ENCODE measurements around the gene RNASEL. TPM values are rescaled to one million over a fixed set of nuclear protein-coding genes. Genes with fewer than 3 reads are reported as not detected.

Gene RNASEL
- total and polyA plus RNA-seq, 4 donors = 1.3 to 3.9 (median 2.4) TPM

GRCh38 chr1:182570611-182570970, 18.5 kb downstream of the RNASEL start:
- Histone ChIP-seq H3K4me3 (ENCODE audit: low read depth in 1 of 3, low read length in 3 of 3) (no peak overlapping the region), H3K36me3 (ENCODE audit: control insufficient read depth in 4 of 4, insufficient read depth in 3 of 4, low read depth in 1 of 4, low read length in 3 of 4) (no peaks in the 10 kb centered on the region), H3K4me1 (ENCODE audit: control insufficient read depth in 4 of 4, insufficient read depth in 4 of 4, low read length in 3 of 4) (peaks cover 0 to 7% (median 6%) of the 10 kb centered on the region in 4 donors), H3K9me3 (ENCODE audit: control insufficient read depth in 4 of 4, low read length in 3 of 4) (no peaks in the 10 kb centered on the region), H3K9ac (ENCODE audit: low read depth in 1 of 2, low read length in 2 of 2) (no peak overlapping the region), H3K27me3 (ENCODE audit: control insufficient read depth in 4 of 4, insufficient read depth in 4 of 4, low read length in 3 of 4) (no peaks in the 10 kb centered on the region), H3K27ac (ENCODE audit: low read depth in 1 of 2, low read length in 2 of 2) (no peak overlapping the region)
- 74% methylated on average over 2 of the region's 2 CpGs for WGBS
- DNase-seq (ENCODE audit: low spot score) = no peak
- TF ChIP-seq FOXA2 (IDR thresholded peaks at IDR 0.05) (no peak), RXRA (IDR thresholded peaks at IDR 0.05) (no peak), YY1 (IDR thresholded peaks at IDR 0.05) (no peak), ATF3 (IDR thresholded peaks at IDR 0.05) (no peak)
- TF ChIP-seq, protein P1, sequence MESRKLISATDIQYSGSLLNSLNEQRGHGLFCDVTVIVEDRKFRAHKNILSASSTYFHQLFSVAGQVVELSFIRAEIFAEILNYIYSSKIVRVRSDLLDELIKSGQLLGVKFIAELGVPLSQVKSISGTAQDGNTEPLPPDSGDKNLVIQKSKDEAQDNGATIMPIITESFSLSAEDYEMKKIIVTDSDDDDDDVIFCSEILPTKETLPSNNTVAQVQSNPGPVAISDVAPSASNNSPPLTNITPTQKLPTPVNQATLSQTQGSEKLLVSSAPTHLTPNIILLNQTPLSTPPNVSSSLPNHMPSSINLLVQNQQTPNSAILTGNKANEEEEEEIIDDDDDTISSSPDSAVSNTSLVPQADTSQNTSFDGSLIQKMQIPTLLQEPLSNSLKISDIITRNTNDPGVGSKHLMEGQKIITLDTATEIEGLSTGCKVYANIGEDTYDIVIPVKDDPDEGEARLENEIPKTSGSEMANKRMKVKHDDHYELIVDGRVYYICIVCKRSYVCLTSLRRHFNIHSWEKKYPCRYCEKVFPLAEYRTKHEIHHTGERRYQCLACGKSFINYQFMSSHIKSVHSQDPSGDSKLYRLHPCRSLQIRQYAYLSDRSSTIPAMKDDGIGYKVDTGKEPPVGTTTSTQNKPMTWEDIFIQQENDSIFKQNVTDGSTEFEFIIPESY (IDR thresholded peaks at IDR 0.05) = no peak

GRCh38 chr1:182569939-182570610, 19.0 kb downstream of the RNASEL start:
- 95% methylated on average over 6 of the region's 6 CpGs for whole genome bisulfite sequencing
- Histone ChIP-seq H3K4me1 (ENCODE audit: control insufficient read depth in 4 of 4, insufficient read depth in 4 of 4, low read length in 3 of 4) (peaks cover 0 to 3% (median 2%) of the 10 kb centered on the region in 4 donors), H3K9me3 (ENCODE audit: control insufficient read depth in 4 of 4, low read length in 3 of 4) (no peaks in the 10 kb centered on the region), H3K36me3 (ENCODE audit: control insufficient read depth in 4 of 4, insufficient read depth in 3 of 4, low read depth in 1 of 4, low read length in 3 of 4) (no peaks in the 10 kb centered on the region), H3K27ac (ENCODE audit: low read depth in 1 of 2, low read length in 2 of 2) (no peak overlapping the region), H3K4me3 (ENCODE audit: low read depth in 1 of 3, low read length in 3 of 3) (no peak overlapping the region), H3K9ac (ENCODE audit: low read depth in 1 of 2, low read length in 2 of 2) (no peak overlapping the region), H3K27me3 (ENCODE audit: control insufficient read depth in 4 of 4, insufficient read depth in 4 of 4, low read length in 3 of 4) (no peaks in the 10 kb centered on the region)
- TF ChIP-seq HNF4G (IDR thresholded peaks at IDR 0.05) = no peak
- no peak for TF ChIP-seq CTCF (IDR thresholded peaks at IDR 0.05; ENCODE audit: low read depth, low read length, missing input control)
- TF ChIP-seq FOXA2 (IDR thresholded peaks at IDR 0.05) = no peak
- TF ChIP-seq HNF4A (conservative IDR thresholded peaks at IDR 0.05) = no peak
- no peak for TF ChIP-seq JUND (IDR thresholded peaks at IDR 0.05)
- no peak for TF ChIP-seq GABPA (IDR thresholded peaks at IDR 0.05 in 1 of 2, conservative IDR thresholded peaks at IDR 0.05 in 1 of 2)
- DNase-seq (ENCODE audit: low spot score) = no peak

GRCh38 chr1:182568647-182569284, 20.3 kb downstream of the RNASEL start:
- Histone ChIP-seq H3K4me1 (ENCODE audit: control insufficient read depth in 4 of 4, insufficient read depth in 4 of 4, low read length in 3 of 4) (no peaks in the 10 kb centered on the region), H3K27me3 (ENCODE audit: control insufficient read depth in 4 of 4, insufficient read depth in 4 of 4, low read length in 3 of 4) (no peaks in the 10 kb centered on the region), H3K9me3 (ENCODE audit: control insufficient read depth in 4 of 4, low read length in 3 of 4) (no peaks in the 10 kb centered on the region), H3K9ac (ENCODE audit: low read depth in 1 of 2, low read length in 2 of 2) (no peak overlapping the region), H3K36me3 (ENCODE audit: control insufficient read depth in 4 of 4, insufficient read depth in 3 of 4, low read depth in 1 of 4, low read length in 3 of 4) (no peaks in the 10 kb centered on the region), H3K4me3 (ENCODE audit: low read depth in 1 of 3, low read length in 3 of 3) (no peak overlapping the region), H3K27ac (ENCODE audit: low read depth in 1 of 2, low read length in 2 of 2) (no peak overlapping the region)
- DNase-seq (ENCODE audit: low spot score) = no peak
- TF ChIP-seq EGR1 (IDR thresholded peaks at IDR 0.05; ENCODE audit: low read depth in 2 of 2) = no peak
- TF ChIP-seq RAD21 (IDR thresholded peaks at IDR 0.05) = no peak
- TF ChIP-seq GABPA (IDR thresholded peaks at IDR 0.05 in 1 of 2, conservative IDR thresholded peaks at IDR 0.05 in 1 of 2) = no peak
- TF ChIP-seq, protein P1 (IDR thresholded peaks at IDR 0.05) = no peak
- 70% methylated on average over 3 of the region's 3 CpGs for WGBS

Data from liver (tissue), 9 donors.